H1 (cell line): ENCODE data around the gene ZNF550. TPM values are rescaled to one million over a fixed set of nuclear protein-coding genes. Genes with fewer than 3 reads are reported as not detected.

Source experiments
- CTCF ChIA-PET: fragments of 300-600 bp; sonication (Branson Sonifier 250); formaldehyde crosslinking; loops from one replicate; lab custom pipeline; 2021; ENCODE audit not compliant: partially characterized antibody; lab: Charles Lee
- POLR2A ChIA-PET: fragments of 300-600 bp; sonication (Branson Sonifier 250); formaldehyde crosslinking; loops from one replicate; lab custom pipeline; 2021; ENCODE audit warnings: inconsistent platforms; ENCODE audit not compliant: partially characterized antibody; lab: Charles Lee
- DNase-seq, 2 experiments: peaks; one replicate each; pipeline versions ENCODE4 v3.0.0 to v3.0.0-alpha.2; 2010 to 2022; ENCODE audit warnings: low spot score in 2 of 2, low read depth in 1 of 2, mixed read lengths in 1 of 2
- FAIRE-seq: peaks from 2 replicates; lab custom pipeline; 2011; peaks lifted over from hg19 to GRCh38; lab: Jason Lieb, UNC
- H2AFZ ChIP-seq: 2 replicates; pipeline ENCODE4 v1.8.1; 2012; ENCODE audit warnings: low read length, inconsistent platforms
- H2AK5ac ChIP-seq: 2 replicates; pipeline ENCODE4 v1.6.1; 2013; ENCODE audit warnings: low read depth, low read length
- H2BK120ac ChIP-seq: replicated peaks from 2 replicates; pipeline ENCODE3; 2013; ENCODE audit warnings: low read depth, low read length, inconsistent platforms
- H2BK12ac ChIP-seq: 2 replicates; pipeline ENCODE4 v1.6.1; 2013; ENCODE audit warnings: low read depth, low read length
- H2BK15ac ChIP-seq: 2 replicates; pipeline ENCODE4 v1.6.1; 2013; ENCODE audit warnings: low read length
- H2BK20ac ChIP-seq: 2 replicates; pipeline ENCODE4 v1.6.1; 2013; ENCODE audit warnings: low read length
- H2BK5ac ChIP-seq: 2 replicates; pipeline ENCODE4 v1.6.1; 2013; ENCODE audit warnings: low read depth, low read length
- H3K14ac ChIP-seq: 2 replicates; pipeline ENCODE4 v1.6.1; 2013; ENCODE audit warnings: inconsistent platforms; ENCODE audit not compliant: insufficient read length
- H3K18ac ChIP-seq: 2 replicates; pipeline ENCODE4 v1.6.1; 2013; ENCODE audit warnings: low read length; ENCODE audit errors: extremely low read depth
- H3K23ac ChIP-seq: 2 replicates; pipeline ENCODE4 v1.6.1; 2013; ENCODE audit warnings: inconsistent platforms; ENCODE audit not compliant: insufficient read length
- H3K23me2 ChIP-seq: 2 replicates; pipeline ENCODE4 v1.6.1; 2013; ENCODE audit warnings: low read depth, low read length
- H3K27ac ChIP-seq: 2 replicates; pipeline ENCODE4 v1.6.1; 2011; ENCODE audit warnings: low read depth, low read length, inconsistent platforms
- H3K27me3 ChIP-seq, 4 experiments: replicated peaks in 1 of 4; 1 replicate in 1 of 4; 2 replicates in 3 of 4; pipeline versions ENCODE4 v1.6.1 to v1.8.1; 2011 to 2013; ENCODE audit warnings: low read length in 3 of 4, mild to moderate bottlenecking in 3 of 4, inconsistent platforms in 2 of 4, mixed read lengths in 2 of 4, moderate library complexity in 1 of 4; ENCODE audit not compliant: control insufficient read depth in 3 of 4, insufficient read depth in 3 of 4; ENCODE audit errors: extremely low read depth in 1 of 4
- H3K36me3 ChIP-seq, 4 experiments: 2 replicates each; pipeline versions ENCODE4 v1.6.1 to v1.8.1; 2011 to 2013; ENCODE audit warnings: mild to moderate bottlenecking in 4 of 4, low read length in 3 of 4, moderate library complexity in 2 of 4, control low read depth in 1 of 4, inconsistent platforms in 1 of 4; ENCODE audit not compliant: insufficient read depth in 4 of 4, control insufficient read depth in 2 of 4
- H3K4ac ChIP-seq: replicated peaks from 2 replicates; pipeline ENCODE3; 2013; ENCODE audit warnings: low read length, low read depth, mixed read lengths, inconsistent platforms; ENCODE audit not compliant: insufficient read length
- H3K4me1 ChIP-seq, 4 experiments: replicated peaks in 1 of 4; 1 replicate in 1 of 4; 2 replicates in 3 of 4; pipeline versions ENCODE4 v1.6.1 to v1.8.1; 2011 to 2013; ENCODE audit warnings: low read length in 3 of 4, inconsistent platforms in 2 of 4, mixed read lengths in 1 of 4; ENCODE audit not compliant: insufficient read depth in 4 of 4, control insufficient read depth in 3 of 4
- H3K4me2 ChIP-seq, 2 experiments: 2 replicates each; pipeline versions ENCODE4 v1.6.1 to v1.8.1; 2011 to 2013; ENCODE audit warnings: low read depth in 2 of 2, low read length in 2 of 2, control low read depth in 1 of 2, inconsistent platforms in 1 of 2, mild to moderate bottlenecking in 1 of 2; ENCODE audit not compliant: insufficient read depth in 1 of 2
- H3K4me3 ChIP-seq, 4 experiments: fragments of 200-600, 300-600 bp in 1 of 4; sonication (generic), shearing (Covaris generic), sonication (Bioruptor Twin) in 1 of 4; 2 replicates each; pipeline versions ENCODE4 v1.5.1 to v1.8.1; 2011 to 2016; ENCODE audit warnings: low read length in 4 of 4, low read depth in 3 of 4, control low read depth in 2 of 4, inconsistent platforms in 2 of 4, mild to moderate bottlenecking in 2 of 4, mixed read lengths in 1 of 4, moderate library complexity in 1 of 4; ENCODE audit not compliant: insufficient read depth in 2 of 4; ENCODE audit errors: extremely low read depth in 1 of 4
- H3K56ac ChIP-seq: replicated peaks from 2 replicates; pipeline ENCODE3; 2013; ENCODE audit warnings: low read depth, mild to moderate bottlenecking, mixed read lengths, low read length, inconsistent platforms; ENCODE audit not compliant: insufficient read length
- H3K79me1 ChIP-seq: 2 replicates; pipeline ENCODE4 v1.6.1; 2013; ENCODE audit warnings: low read depth, low read length, control low read depth
- H3K79me2 ChIP-seq, 2 experiments: 2 replicates each; pipeline versions ENCODE4 v1.6.1 to v1.8.1; 2012 to 2013; ENCODE audit warnings: low read length in 2 of 2, mild to moderate bottlenecking in 2 of 2, inconsistent platforms in 1 of 2; ENCODE audit not compliant: insufficient read depth in 2 of 2, control insufficient read depth in 1 of 2
- H3K9ac ChIP-seq, 4 experiments: replicated peaks in 1 of 4; 1 replicate in 1 of 4; 2 replicates in 3 of 4; pipeline versions ENCODE4 v1.6.1 to v1.8.1; 2011 to 2013; ENCODE audit warnings: low read depth in 3 of 4, low read length in 3 of 4, control low read depth in 2 of 4, mild to moderate bottlenecking in 2 of 4, moderate library complexity in 2 of 4, inconsistent platforms in 1 of 4; ENCODE audit errors: extremely low read depth in 1 of 4
- H3K9me3 ChIP-seq, 2 experiments: 2 replicates each; pipeline versions ENCODE4 v1.6.1 to v1.8.1; 2012 to 2013; ENCODE audit warnings: mild to moderate bottlenecking in 2 of 2, moderate library complexity in 2 of 2, control low read depth in 1 of 2, inconsistent platforms in 1 of 2, low read depth in 1 of 2, low read length in 1 of 2, mixed read lengths in 1 of 2; ENCODE audit not compliant: insufficient read depth in 2 of 2
- H4K20me1 ChIP-seq, 2 experiments: replicated peaks in 1 of 2; 2 replicates each; pipeline versions ENCODE3 to v1.8.1; 2011 to 2013; ENCODE audit warnings: inconsistent platforms in 2 of 2, low read length in 2 of 2, mild to moderate bottlenecking in 1 of 2; ENCODE audit not compliant: insufficient read depth in 2 of 2, control insufficient read depth in 1 of 2
- H4K5ac ChIP-seq: 2 replicates; pipeline ENCODE4 v1.6.1; 2013; ENCODE audit warnings: low read length, low read depth, mixed read lengths, inconsistent platforms; ENCODE audit not compliant: insufficient read length
- H4K8ac ChIP-seq: 2 replicates; pipeline ENCODE4 v1.8.0; 2013; ENCODE audit warnings: mild to moderate bottlenecking, moderate library complexity, low read length, inconsistent platforms; ENCODE audit not compliant: insufficient read depth; ENCODE audit errors: extremely low read depth
- H4K91ac ChIP-seq: replicated peaks from 2 replicates; pipeline ENCODE3; 2013; ENCODE audit warnings: low read length, mixed read lengths, inconsistent platforms; ENCODE audit not compliant: insufficient read length
- BCL11A ChIP-seq, 2 experiments: IDR thresholded peaks; one replicate each; pipeline ENCODE4 v1.6.1; 2011; ENCODE audit warnings: low read depth in 2 of 2, low read length in 2 of 2, mild to moderate bottlenecking in 2 of 2
- POLR2A ChIP-seq, 2 experiments: IDR thresholded peaks; 1 replicate in 1 of 2; 2 replicates in 1 of 2; pipeline ENCODE4 v1.6.1; 2011; ENCODE audit warnings: low read depth in 2 of 2, low read length in 2 of 2, mild to moderate bottlenecking in 2 of 2; ENCODE audit errors: control extremely low read depth in 1 of 2
- polyA plus RNA-seq, 7 experiments: library from polyadenylated mRNA; depleted of rRNA in 3 of 7; stranded (reverse) in 5 of 7; unstranded in 2 of 7; fragments of >200 nt in 5 of 7; fragments of 200-250 nt in 2 of 7; gene quantifications; 1 replicate in 5 of 7; 2 replicates in 1 of 7; 4 replicates in 1 of 7; pipeline versions ENCODE4 v1.2.1 to v1.2.3, GENCODE V29; 2011 to 2013; ENCODE audit warnings: missing spikeins in 2 of 7, mixed read lengths in 2 of 7
- total RNA-seq: library from RNA; stranded (reverse); fragmentation: NEBNext Ultra II Directional; extraction: Animal tissue kit (Norgen Biotek cat#: 25700); gene quantifications from 2 replicates; pipeline ENCODE4 v1.2.1, GENCODE V29; 2021

Gene ZNF550
- total and polyA plus RNA-seq, 2 of the 8 experiments (the other 6 are each of a cell fraction or from before 2014, with no cell fraction given): 4.5 to 10.7 TPM

DNA sequence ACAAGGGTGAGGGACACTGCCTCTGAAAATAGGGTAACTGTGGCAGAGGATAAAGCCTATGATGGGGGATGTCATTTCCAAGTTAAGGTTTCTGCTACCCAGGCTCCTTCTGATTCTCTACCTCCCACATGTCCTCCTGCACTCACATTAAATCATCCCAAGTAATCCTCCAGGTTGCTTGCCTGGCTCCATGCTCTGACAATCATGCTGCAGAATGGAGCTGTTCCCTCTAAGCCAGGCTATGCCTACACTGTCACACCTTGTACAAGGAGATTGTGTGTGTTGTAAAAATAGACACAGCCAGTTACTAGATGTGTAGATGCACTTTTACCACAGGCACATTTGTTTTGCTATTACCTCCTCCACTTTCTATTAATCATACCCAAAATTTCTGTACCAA, 11.0 kb upstream of the ZNF550 start:
- no peak overlapping the region for H4K8ac ChIP-seq
- no peak overlapping the region for H3K4me3 ChIP-seq
- TF ChIP-seq POLR2A (IDR thresholded peaks at IDR 0.05; ENCODE audit: control extremely low read depth in 1 of 2, low read depth in 2 of 2, low read length in 2 of 2) (peak in 1 of 2 experiments; percentile 52; a peak in 1 of 3 replicates), BCL11A (IDR thresholded peaks at IDR 0.05; ENCODE audit: low read depth in 2 of 2, low read length in 2 of 2) (no peak)
- H3K23ac ChIP-seq: no peak overlapping the region
- H3K4me2 ChIP-seq: no peak overlapping the region
- H4K91ac ChIP-seq: no peak overlapping the region
- H2AK5ac ChIP-seq: no peak overlapping the region
- ChIA-PET POLR2A (interaction anchor here (0.6 to 2.2 kb wide), 4 partner anchors 12 to 178 kb away, joined by 3 to 6 read pairs (median 3); no protein-coding TSS in a partner anchor), CTCF (no interaction called here)
- FAIRE-seq: no peak
- DNase-seq: no peak
- H2BK15ac ChIP-seq: no peak overlapping the region
- no peak overlapping the region for H4K5ac ChIP-seq
- H3K36me3 ChIP-seq: peaks cover 21 to 54% (median 46%) of the 10 kb centered on the region in 4 experiments; a peak in 7 of 8 replicates
- H3K4ac ChIP-seq: no peak overlapping the region
- H3K9me3 ChIP-seq: peaks cover 87 to 99% of the 10 kb centered on the region in 2 experiments
- H2BK12ac ChIP-seq: no peak overlapping the region
- no peaks in the 10 kb centered on the region for H4K20me1 ChIP-seq
- no peaks in the 10 kb centered on the region for H3K79me2 ChIP-seq
- H2BK5ac ChIP-seq: no peak overlapping the region
- H3K79me1 ChIP-seq: no peaks in the 10 kb centered on the region
- H3K27ac ChIP-seq: no peak overlapping the region
- no peak overlapping the region for H2BK20ac ChIP-seq
- H2AFZ ChIP-seq: no peak overlapping the region
- H3K56ac ChIP-seq: no peak overlapping the region
- H3K9ac ChIP-seq: no peak overlapping the region
- H3K23me2 ChIP-seq: no peaks in the 10 kb centered on the region
- no peak overlapping the region for H2BK120ac ChIP-seq
- H3K27me3 ChIP-seq: no peaks in the 10 kb centered on the region
- H3K14ac ChIP-seq: no peak overlapping the region
- no peaks in the 10 kb centered on the region for H3K4me1 ChIP-seq
- H3K18ac ChIP-seq: no peak overlapping the region
